ENCODE data around the gene PEMT. TPM values are rescaled to one million over a fixed set of nuclear protein-coding genes. Genes with fewer than 3 reads are reported as not detected.

Gene PEMT
- total and polyA plus RNA-seq, 2 experiments from 2014 or later: 54.8 to 55.2 TPM

DNA sequence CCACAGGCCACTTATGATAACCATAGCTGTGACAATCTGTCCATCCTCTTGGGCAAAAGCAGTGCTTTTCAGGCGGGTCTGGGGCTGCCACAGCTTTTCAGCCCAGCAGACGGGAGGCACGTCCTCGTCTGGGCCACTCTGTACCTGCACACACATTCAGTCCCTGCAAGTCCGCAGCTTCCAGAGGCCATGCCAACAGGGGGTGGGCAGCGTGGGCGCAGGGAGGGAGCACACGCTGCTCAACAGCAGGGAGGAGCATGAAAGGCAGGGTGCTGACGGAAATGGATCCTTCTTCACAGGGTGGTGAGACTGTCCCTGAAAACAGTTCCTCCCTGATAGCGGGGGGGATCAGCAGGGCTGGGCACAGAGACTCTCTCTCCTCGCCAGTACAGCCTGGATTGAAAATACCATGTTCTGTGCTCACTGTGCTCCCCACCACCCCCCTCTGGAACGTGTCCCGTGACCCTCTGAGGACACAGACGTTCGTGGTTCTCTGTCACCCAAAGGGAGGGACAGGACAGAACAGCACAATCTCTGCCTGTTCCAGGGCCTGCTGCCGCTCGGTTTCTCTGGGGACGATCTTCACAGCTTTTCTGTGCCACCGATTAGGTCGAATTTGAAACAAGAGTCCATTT lies 41.7 kb downstream of the PEMT start:
- Histone ChIP-seq H3K4me3 (no peak overlapping the region), H3K36me3 (ENCODE audit: insufficient read depth) (no peaks in the 10 kb centered on the region), H3K9me2 (ENCODE audit: insufficient read depth) (no peaks in the 10 kb centered on the region), H2AFZ (no peak overlapping the region), H4K20me1 (replicated peaks; ENCODE audit: insufficient read depth) (no peaks in the 10 kb centered on the region; the same call in 1 of the 2 replicates), H3K4me2 (no peak overlapping the region), H3K4me1 (ENCODE audit: insufficient read depth) (no peaks in the 10 kb centered on the region), H3K27me3 (ENCODE audit: insufficient read depth) (no peaks in the 10 kb centered on the region), H3F3A (replicated peaks; ENCODE audit: low read depth) (no peaks in the 10 kb centered on the region), H3K79me2 (replicated peaks; ENCODE audit: insufficient read depth) (no peaks in the 10 kb centered on the region), H3K27ac (ENCODE audit: low read depth) (no peak overlapping the region)
- TF ChIP-seq, protein P1, sequence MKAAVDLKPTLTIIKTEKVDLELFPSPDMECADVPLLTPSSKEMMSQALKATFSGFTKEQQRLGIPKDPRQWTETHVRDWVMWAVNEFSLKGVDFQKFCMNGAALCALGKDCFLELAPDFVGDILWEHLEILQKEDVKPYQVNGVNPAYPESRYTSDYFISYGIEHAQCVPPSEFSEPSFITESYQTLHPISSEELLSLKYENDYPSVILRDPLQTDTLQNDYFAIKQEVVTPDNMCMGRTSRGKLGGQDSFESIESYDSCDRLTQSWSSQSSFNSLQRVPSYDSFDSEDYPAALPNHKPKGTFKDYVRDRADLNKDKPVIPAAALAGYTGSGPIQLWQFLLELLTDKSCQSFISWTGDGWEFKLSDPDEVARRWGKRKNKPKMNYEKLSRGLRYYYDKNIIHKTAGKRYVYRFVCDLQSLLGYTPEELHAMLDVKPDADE (IDR thresholded peaks at IDR 0.05): no peak
- TF ChIP-seq EZH2 (IDR thresholded peaks at IDR 0.05; ENCODE audit: low read depth, unreplicated experiment) (no peak), ZNF114 (CRISPR knock-in tag; IDR thresholded peaks at IDR 0.05) (no peak), JUNB (IDR thresholded peaks at IDR 0.05; ENCODE audit: unreplicated experiment) (no peak), POLR2AphosphoS5 (IDR thresholded peaks at IDR 0.05; ENCODE audit: low read depth) (no peak), CREB1 (CRISPR knock-in tag; IDR thresholded peaks at IDR 0.05; ENCODE audit: low read depth) (no peak), STAT1 (IDR thresholded peaks at IDR 0.05; ENCODE audit: unreplicated experiment) (no peak), NANOG (IDR thresholded peaks at IDR 0.05; ENCODE audit: borderline replicate concordance) (no peak), EZH2phosphoT487 (IDR thresholded peaks at IDR 0.05; ENCODE audit: unreplicated experiment) (no peak), ZNF331 (CRISPR knock-in tag; IDR thresholded peaks at IDR 0.05; ENCODE audit: low read depth) (no peak)
- TF ChIP-seq, protein P2, sequence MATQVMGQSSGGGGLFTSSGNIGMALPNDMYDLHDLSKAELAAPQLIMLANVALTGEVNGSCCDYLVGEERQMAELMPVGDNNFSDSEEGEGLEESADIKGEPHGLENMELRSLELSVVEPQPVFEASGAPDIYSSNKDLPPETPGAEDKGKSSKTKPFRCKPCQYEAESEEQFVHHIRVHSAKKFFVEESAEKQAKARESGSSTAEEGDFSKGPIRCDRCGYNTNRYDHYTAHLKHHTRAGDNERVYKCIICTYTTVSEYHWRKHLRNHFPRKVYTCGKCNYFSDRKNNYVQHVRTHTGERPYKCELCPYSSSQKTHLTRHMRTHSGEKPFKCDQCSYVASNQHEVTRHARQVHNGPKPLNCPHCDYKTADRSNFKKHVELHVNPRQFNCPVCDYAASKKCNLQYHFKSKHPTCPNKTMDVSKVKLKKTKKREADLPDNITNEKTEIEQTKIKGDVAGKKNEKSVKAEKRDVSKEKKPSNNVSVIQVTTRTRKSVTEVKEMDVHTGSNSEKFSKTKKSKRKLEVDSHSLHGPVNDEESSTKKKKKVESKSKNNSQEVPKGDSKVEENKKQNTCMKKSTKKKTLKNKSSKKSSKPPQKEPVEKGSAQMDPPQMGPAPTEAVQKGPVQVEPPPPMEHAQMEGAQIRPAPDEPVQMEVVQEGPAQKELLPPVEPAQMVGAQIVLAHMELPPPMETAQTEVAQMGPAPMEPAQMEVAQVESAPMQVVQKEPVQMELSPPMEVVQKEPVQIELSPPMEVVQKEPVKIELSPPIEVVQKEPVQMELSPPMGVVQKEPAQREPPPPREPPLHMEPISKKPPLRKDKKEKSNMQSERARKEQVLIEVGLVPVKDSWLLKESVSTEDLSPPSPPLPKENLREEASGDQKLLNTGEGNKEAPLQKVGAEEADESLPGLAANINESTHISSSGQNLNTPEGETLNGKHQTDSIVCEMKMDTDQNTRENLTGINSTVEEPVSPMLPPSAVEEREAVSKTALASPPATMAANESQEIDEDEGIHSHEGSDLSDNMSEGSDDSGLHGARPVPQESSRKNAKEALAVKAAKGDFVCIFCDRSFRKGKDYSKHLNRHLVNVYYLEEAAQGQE (IDR thresholded peaks at IDR 0.05; ENCODE audit: unreplicated experiment): no peak
- TF ChIP-seq, protein P3, sequence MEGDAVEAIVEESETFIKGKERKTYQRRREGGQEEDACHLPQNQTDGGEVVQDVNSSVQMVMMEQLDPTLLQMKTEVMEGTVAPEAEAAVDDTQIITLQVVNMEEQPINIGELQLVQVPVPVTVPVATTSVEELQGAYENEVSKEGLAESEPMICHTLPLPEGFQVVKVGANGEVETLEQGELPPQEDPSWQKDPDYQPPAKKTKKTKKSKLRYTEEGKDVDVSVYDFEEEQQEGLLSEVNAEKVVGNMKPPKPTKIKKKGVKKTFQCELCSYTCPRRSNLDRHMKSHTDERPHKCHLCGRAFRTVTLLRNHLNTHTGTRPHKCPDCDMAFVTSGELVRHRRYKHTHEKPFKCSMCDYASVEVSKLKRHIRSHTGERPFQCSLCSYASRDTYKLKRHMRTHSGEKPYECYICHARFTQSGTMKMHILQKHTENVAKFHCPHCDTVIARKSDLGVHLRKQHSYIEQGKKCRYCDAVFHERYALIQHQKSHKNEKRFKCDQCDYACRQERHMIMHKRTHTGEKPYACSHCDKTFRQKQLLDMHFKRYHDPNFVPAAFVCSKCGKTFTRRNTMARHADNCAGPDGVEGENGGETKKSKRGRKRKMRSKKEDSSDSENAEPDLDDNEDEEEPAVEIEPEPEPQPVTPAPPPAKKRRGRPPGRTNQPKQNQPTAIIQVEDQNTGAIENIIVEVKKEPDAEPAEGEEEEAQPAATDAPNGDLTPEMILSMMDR (conservative IDR thresholded peaks at IDR 0.05; ENCODE audit: low read depth in 2 of 2): no peak
- TF ChIP-seq, protein P4, sequence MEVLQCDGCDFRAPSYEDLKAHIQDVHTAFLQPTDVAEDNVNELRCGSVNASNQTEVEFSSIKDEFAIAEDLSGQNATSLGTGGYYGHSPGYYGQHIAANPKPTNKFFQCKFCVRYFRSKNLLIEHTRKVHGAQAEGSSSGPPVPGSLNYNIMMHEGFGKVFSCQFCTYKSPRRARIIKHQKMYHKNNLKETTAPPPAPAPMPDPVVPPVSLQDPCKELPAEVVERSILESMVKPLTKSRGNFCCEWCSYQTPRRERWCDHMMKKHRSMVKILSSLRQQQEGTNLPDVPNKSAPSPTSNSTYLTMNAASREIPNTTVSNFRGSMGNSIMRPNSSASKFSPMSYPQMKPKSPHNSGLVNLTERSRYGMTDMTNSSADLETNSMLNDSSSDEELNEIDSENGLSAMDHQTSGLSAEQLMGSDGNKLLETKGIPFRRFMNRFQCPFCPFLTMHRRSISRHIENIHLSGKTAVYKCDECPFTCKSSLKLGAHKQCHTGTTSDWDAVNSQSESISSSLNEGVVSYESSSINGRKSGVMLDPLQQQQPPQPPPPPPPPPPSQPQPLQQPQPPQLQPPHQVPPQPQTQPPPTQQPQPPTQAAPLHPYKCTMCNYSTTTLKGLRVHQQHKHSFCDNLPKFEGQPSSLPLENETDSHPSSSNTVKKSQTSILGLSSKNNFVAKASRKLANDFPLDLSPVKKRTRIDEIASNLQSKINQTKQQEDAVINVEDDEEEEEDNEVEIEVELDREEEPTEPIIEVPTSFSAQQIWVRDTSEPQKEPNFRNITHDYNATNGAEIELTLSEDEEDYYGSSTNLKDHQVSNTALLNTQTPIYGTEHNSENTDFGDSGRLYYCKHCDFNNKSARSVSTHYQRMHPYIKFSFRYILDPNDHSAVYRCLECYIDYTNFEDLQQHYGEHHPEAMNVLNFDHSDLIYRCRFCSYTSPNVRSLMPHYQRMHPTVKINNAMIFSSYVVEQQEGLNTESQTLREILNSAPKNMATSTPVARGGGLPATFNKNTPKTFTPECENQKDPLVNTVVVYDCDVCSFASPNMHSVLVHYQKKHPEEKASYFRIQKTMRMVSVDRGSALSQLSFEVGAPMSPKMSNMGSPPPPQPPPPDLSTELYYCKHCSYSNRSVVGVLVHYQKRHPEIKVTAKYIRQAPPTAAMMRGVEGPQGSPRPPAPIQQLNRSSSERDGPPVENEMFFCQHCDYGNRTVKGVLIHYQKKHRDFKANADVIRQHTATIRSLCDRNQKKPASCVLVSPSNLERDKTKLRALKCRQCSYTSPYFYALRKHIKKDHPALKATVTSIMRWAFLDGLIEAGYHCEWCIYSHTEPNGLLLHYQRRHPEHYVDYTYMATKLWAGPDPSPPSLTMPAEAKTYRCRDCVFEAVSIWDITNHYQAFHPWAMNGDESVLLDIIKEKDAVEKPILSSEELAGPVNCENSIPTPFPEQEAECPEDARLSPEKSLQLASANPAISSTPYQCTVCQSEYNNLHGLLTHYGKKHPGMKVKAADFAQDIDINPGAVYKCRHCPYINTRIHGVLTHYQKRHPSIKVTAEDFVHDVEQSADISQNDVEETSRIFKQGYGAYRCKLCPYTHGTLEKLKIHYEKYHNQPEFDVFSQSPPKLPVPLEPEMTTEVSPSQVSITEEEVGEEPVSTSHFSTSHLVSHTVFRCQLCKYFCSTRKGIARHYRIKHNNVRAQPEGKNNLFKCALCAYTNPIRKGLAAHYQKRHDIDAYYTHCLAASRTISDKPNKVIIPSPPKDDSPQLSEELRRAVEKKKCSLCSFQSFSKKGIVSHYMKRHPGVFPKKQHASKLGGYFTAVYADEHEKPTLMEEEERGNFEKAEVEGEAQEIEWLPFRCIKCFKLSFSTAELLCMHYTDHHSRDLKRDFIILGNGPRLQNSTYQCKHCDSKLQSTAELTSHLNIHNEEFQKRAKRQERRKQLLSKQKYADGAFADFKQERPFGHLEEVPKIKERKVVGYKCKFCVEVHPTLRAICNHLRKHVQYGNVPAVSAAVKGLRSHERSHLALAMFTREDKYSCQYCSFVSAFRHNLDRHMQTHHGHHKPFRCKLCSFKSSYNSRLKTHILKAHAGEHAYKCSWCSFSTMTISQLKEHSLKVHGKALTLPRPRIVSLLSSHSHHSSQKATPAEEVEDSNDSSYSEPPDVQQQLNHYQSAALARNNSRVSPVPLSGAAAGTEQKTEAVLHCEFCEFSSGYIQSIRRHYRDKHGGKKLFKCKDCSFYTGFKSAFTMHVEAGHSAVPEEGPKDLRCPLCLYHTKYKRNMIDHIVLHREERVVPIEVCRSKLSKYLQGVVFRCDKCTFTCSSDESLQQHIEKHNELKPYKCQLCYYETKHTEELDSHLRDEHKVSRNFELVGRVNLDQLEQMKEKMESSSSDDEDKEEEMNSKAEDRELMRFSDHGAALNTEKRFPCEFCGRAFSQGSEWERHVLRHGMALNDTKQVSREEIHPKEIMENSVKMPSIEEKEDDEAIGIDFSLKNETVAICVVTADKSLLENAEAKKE (CRISPR knock-in tag; IDR thresholded peaks at IDR 0.05): no peak
- peaks cover 4% of the 10 kb centered on the region; the same call in 1 of the 3 replicates for H3K4me1 Mint-ChIP-seq
- H3K4me3 Mint-ChIP-seq: no peak overlapping the region
- peaks cover 3% of the 10 kb centered on the region for H3K27me3 Mint-ChIP-seq (ENCODE audit: insufficient read depth, low read depth, poor library complexity)
- no peak overlapping the region; the same call in 1 of the 2 replicates for H3K27ac Mint-ChIP-seq
- no peaks in the 10 kb centered on the region; the same call in 2 of the 3 replicates for H3K36me3 Mint-ChIP-seq (ENCODE audit: low read depth)
- no peaks in the 10 kb centered on the region for H3K9me3 Mint-ChIP-seq
- DNase-seq (ENCODE audit: low spot score) (no peak), ATAC-seq (no peak)
